Sigmoid colon (tissue), 4 donors: ENCODE results near the gene RHOBTB1.

Source experiments
- EP300 ChIP-seq, 4 donors: sonication (generic); formaldehyde crosslinking; IDR thresholded peaks; one replicate each; pipeline ENCODE4 v1.6.1; 2017; ENCODE audit warnings: antibody characterized with exemption in 4 of 4
- POLR2A ChIP-seq, 2 donors: fragments of 450-650 bp; IDR thresholded peaks; one replicate each; pipeline ENCODE4 v1.6.1; 2016; ENCODE audit warnings: antibody characterized with exemption in 2 of 2, mild to moderate bottlenecking in 2 of 2, moderate library complexity in 2 of 2
- POLR2AphosphoS5 ChIP-seq, 4 donors: sonication (generic); formaldehyde crosslinking; IDR thresholded peaks; one replicate each; pipeline ENCODE4 v1.6.1; 2017; ENCODE audit warnings: antibody characterized with exemption in 4 of 4
- TF ChIP-seq, protein P1 (sequence below), 4 experiments: fragments of 450-650 bp in 3 of 4; fragments of 200-600 bp in 1 of 4; IDR thresholded peaks; one replicate each; pipeline ENCODE4 v1.5.1; 2016 to 2019; ENCODE audit warnings: antibody characterized with exemption in 4 of 4, mild to moderate bottlenecking in 3 of 4, moderate library complexity in 2 of 4

GRCh38 chr10:60958892-60959601 lies 15.1 kb upstream of the RHOBTB1 start:
- TF ChIP-seq POLR2AphosphoS5 (IDR thresholded peaks at IDR 0.05) (no peak), EP300 (IDR thresholded peaks at IDR 0.05) (no peak), POLR2A (IDR thresholded peaks at IDR 0.05) (no peak)
- TF ChIP-seq, protein P1, sequence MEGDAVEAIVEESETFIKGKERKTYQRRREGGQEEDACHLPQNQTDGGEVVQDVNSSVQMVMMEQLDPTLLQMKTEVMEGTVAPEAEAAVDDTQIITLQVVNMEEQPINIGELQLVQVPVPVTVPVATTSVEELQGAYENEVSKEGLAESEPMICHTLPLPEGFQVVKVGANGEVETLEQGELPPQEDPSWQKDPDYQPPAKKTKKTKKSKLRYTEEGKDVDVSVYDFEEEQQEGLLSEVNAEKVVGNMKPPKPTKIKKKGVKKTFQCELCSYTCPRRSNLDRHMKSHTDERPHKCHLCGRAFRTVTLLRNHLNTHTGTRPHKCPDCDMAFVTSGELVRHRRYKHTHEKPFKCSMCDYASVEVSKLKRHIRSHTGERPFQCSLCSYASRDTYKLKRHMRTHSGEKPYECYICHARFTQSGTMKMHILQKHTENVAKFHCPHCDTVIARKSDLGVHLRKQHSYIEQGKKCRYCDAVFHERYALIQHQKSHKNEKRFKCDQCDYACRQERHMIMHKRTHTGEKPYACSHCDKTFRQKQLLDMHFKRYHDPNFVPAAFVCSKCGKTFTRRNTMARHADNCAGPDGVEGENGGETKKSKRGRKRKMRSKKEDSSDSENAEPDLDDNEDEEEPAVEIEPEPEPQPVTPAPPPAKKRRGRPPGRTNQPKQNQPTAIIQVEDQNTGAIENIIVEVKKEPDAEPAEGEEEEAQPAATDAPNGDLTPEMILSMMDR (IDR thresholded peaks at IDR 0.05), result no peak
